Measurements from ENCODE around the gene ANKRD28.
"Not testable (repeated sequence)": the region's sequence is repeated elsewhere in the genome, so short reads cannot be mapped to it uniquely, and the experiment has no call there.

ANKRD28 gene

GRCh38 chr3:15797642-15798303 is at the start of gene ANKRD28:
Gene ANKRD28, minus strand, starts transcription at chr3:15797979. Its CDS starts 1,458 bp downstream, at chr3:15796521.
- no peak for TF ChIP-seq CTCF (IDR thresholded peaks at IDR 0.05; ENCODE audit: control extremely low read depth, extremely low read depth, low read depth, missing control alignments)
- POLR2A ChIA-PET: interaction anchor here (1.5 kb wide), 1 partner anchor 10 kb away, joined by 9 read pairs; no protein-coding TSS in a partner anchor
- no peak for DNase-seq (ENCODE audit: extremely low spot score)
- CTCF ChIA-PET: interaction anchor here (1.0 to 1.8 kb wide), 5 partner anchors 10 to 150 kb away, joined by 3 to 12 read pairs (median 4); no protein-coding TSS in a partner anchor

- TF ChIP-seq CTCF (IDR thresholded peaks at IDR 0.05; ENCODE audit: control extremely low read depth, extremely low read depth, low read depth, missing control alignments): no peak
- ChIA-PET POLR2A (interaction anchor here (0.6 kb wide), 1 partner anchor 889 kb away, joined by 3 read pairs; no protein-coding TSS in a partner anchor), CTCF (interaction anchor here (0.9 to 2.7 kb wide), 8 partner anchors 9 to 106 kb away, joined by 3 to 9 read pairs (median 4); no protein-coding TSS in a partner anchor)
- no peak for DNase-seq (ENCODE audit: extremely low spot score)
Observed at GRCh38 chr3:15847239-15847638, 49.5 kb upstream of the ANKRD28 start.

GRCh38 chr3:15846606-15847005 is 48.8 kb upstream of the ANKRD28 start:
- no peak for DNase-seq (ENCODE audit: extremely low spot score)
- CTCF ChIA-PET: interaction anchor here (0.9 to 2.7 kb wide), 7 partner anchors 9 to 401 kb away, joined by 3 to 9 read pairs (median 4); no protein-coding TSS in a partner anchor
- TF ChIP-seq CTCF (IDR thresholded peaks at IDR 0.05; ENCODE audit: control extremely low read depth, extremely low read depth, low read depth, missing control alignments): no peak
- POLR2A ChIA-PET: no interaction called here

GRCh38 chr3:15845475-15845874 is 47.7 kb upstream of the ANKRD28 start:
- TF ChIP-seq CTCF (IDR thresholded peaks at IDR 0.05; ENCODE audit: control extremely low read depth, extremely low read depth, low read depth, missing control alignments): no peak

GRCh38 chr3:15844889-15845288 is 47.1 kb upstream of the ANKRD28 start:
- POLR2A ChIA-PET: no interaction called here
- TF ChIP-seq CTCF (IDR thresholded peaks at IDR 0.05; ENCODE audit: control extremely low read depth, extremely low read depth, low read depth, missing control alignments): no peak
- CTCF ChIA-PET: interaction anchor here (0.6 to 2.7 kb wide), 4 partner anchors 11 to 15 kb away, joined by 3 to 9 read pairs (median 4); no protein-coding TSS in a partner anchor
- DNase-seq (ENCODE audit: extremely low spot score): no peak

More at GRCh38 chr3:15845475-15845874, 47.7 kb upstream of the ANKRD28 start:
- CTCF ChIA-PET: interaction anchor here (0.8 to 2.7 kb wide), 3 partner anchors 13 to 16 kb away, joined by 3 to 9 read pairs (median 4); no protein-coding TSS in a partner anchor
- no peak for DNase-seq (ENCODE audit: extremely low spot score)
- POLR2A ChIA-PET: no interaction called here

- DNase-seq (ENCODE audit: extremely low spot score); POLR2A ChIA-PET; CTCF ChIA-PET: not testable (repeated sequence)
Observed at GRCh38 chr3:15841091-15841973, 43.6 kb upstream of the ANKRD28 start.

Measured in GM10248 (cell line).